Measurements from ENCODE around the gene OR14A16. TPM values are rescaled to one million over a fixed set of nuclear protein-coding genes. Genes with fewer than 3 reads are reported as not detected.

Gene OR14A16
- total RNA-seq, 2 donors from 2014 or later = not detected

GRCh38 chr1:247848346-247848745, 24.4 kb upstream of the OR14A16 start:
- H3K4me3 Mint-ChIP-seq = no peak overlapping the region
- H3K27ac Mint-ChIP-seq = no peak overlapping the region
- H3K27me3 ChIP-seq (ENCODE audit: control insufficient read depth, insufficient read depth, low read length, poor library complexity, severe bottlenecking) = no peaks in the 10 kb centered on the region
- H3K27ac ChIP-seq (ENCODE audit: low read depth, low read length) = no peak overlapping the region
- H3K4me1 ChIP-seq (ENCODE audit: control insufficient read depth, insufficient read depth, low read length) = no peaks in the 10 kb centered on the region
- no peaks in the 10 kb centered on the region for H3K27me3 Mint-ChIP-seq (ENCODE audit: insufficient read depth)
- H3K36me3 ChIP-seq (ENCODE audit: control insufficient read depth, insufficient read depth, low read length) = no peaks in the 10 kb centered on the region
- H3K4me1 Mint-ChIP-seq = peaks cover 5% of the 10 kb centered on the region
- 84 to 85% methylated on average over 6 of the region's 7 CpGs for WGBS, 2 experiments (ENCODE audit: insufficient coverage in 1 of 2, insufficient read length in 1 of 2)
- no peaks in the 10 kb centered on the region for H3K36me3 Mint-ChIP-seq (ENCODE audit: low read depth)
- H3K9me3 ChIP-seq (ENCODE audit: control insufficient read depth, low read length) = peaks cover 63% of the 10 kb centered on the region
- H3K9me3 Mint-ChIP-seq = peaks cover 46% of the 10 kb centered on the region
- H3K9ac ChIP-seq (ENCODE audit: extremely low read depth, low read length, poor library complexity, severe bottlenecking) = no peak overlapping the region
- DNase-seq = no peak
- no peak for TF ChIP-seq CTCF (conservative IDR thresholded peaks at IDR 0.05)
- no peak overlapping the region for H3K4me3 ChIP-seq (ENCODE audit: low read length)

DNA sequence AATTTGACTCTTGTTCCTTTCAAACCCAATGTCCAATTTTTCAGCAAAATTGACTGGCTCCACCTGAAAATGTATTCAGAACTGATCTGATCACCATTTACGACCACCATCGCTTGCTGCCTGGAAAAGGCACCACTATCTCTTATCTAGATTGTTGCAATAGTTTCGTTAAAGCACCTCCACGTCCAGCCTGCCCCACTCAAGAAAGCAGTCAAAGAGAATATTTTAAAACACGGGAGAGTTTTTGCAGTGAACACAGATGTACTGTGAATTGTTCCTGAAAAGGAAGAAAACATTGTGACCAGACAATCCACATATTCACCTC, 21.7 kb upstream of the OR14A16 start:
- WGBS, 2 experiments (ENCODE audit: insufficient coverage in 1 of 2, insufficient read length in 1 of 2) = 79 to 87% methylated on average over 4 to 5 of the region's 5 CpGs
- TF ChIP-seq CTCF (conservative IDR thresholded peaks at IDR 0.05) = no peak
- DNase-seq = no peak
- Histone ChIP-seq H3K4me1 (ENCODE audit: control insufficient read depth, insufficient read depth, low read length) (no peaks in the 10 kb centered on the region), H3K4me3 (ENCODE audit: low read length) (no peak overlapping the region), H3K9ac (ENCODE audit: extremely low read depth, low read length, poor library complexity, severe bottlenecking) (no peak overlapping the region), H3K36me3 (ENCODE audit: control insufficient read depth, insufficient read depth, low read length) (no peaks in the 10 kb centered on the region), H3K27me3 (ENCODE audit: control insufficient read depth, insufficient read depth, low read length, poor library complexity, severe bottlenecking) (no peaks in the 10 kb centered on the region), H3K9me3 (ENCODE audit: control insufficient read depth, low read length) (peaks cover 54% of the 10 kb centered on the region), H3K27ac (ENCODE audit: low read depth, low read length) (no peak overlapping the region)
- Mint-ChIP-seq H3K27ac (no peak overlapping the region), H3K9me3 (peaks cover 41% of the 10 kb centered on the region), H3K4me1 (peaks cover 8% of the 10 kb centered on the region), H3K36me3 (ENCODE audit: low read depth) (no peaks in the 10 kb centered on the region), H3K27me3 (ENCODE audit: insufficient read depth) (no peaks in the 10 kb centered on the region), H3K4me3 (no peak overlapping the region)

DNA sequence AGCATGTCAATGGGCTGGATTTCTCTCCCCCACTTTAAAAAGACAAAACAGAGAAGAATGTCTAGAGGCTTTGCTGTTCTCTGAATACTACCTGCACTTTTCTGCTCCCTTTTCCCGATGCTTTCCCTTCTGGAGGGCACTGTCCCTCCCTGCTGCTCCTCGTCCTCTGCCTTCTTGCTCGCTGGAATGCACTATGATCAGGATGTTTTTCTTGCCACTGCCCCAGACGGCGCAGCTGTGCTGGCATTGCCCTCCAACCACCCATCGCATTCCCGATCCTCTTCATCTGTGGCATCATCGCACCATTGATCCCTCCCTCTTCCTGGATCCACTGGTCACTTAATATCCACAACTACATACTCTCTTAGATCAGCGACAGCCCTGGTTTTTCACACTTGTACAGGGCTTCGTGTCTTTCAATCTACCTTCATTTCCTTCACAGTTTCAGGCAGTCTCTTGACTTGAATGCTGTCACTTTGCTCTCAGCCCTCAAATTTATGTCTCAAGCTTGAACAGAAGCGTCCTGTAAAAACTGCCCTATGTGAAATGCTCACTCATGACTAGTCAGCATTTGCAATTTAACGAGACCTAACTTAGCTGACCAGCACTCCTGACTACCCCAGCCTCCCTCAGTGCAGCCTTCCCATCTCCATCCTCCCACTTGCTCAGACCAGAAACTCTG, 21.2 kb upstream of the OR14A16 start:
- TF ChIP-seq CTCF (conservative IDR thresholded peaks at IDR 0.05) = no peak
- Mint-ChIP-seq H3K36me3 (ENCODE audit: low read depth) (no peaks in the 10 kb centered on the region), H3K27ac (no peak overlapping the region), H3K9me3 (peaks cover 36% of the 10 kb centered on the region), H3K4me1 (peaks cover 8% of the 10 kb centered on the region), H3K27me3 (ENCODE audit: insufficient read depth) (no peaks in the 10 kb centered on the region), H3K4me3 (no peak overlapping the region)
- Histone ChIP-seq H3K27ac (ENCODE audit: low read depth, low read length) (no peak overlapping the region), H3K9me3 (ENCODE audit: control insufficient read depth, low read length) (peaks cover 53% of the 10 kb centered on the region), H3K4me3 (ENCODE audit: low read length) (no peak overlapping the region), H3K4me1 (ENCODE audit: control insufficient read depth, insufficient read depth, low read length) (no peaks in the 10 kb centered on the region), H3K36me3 (ENCODE audit: control insufficient read depth, insufficient read depth, low read length) (no peaks in the 10 kb centered on the region), H3K27me3 (ENCODE audit: control insufficient read depth, insufficient read depth, low read length, poor library complexity, severe bottlenecking) (no peaks in the 10 kb centered on the region), H3K9ac (ENCODE audit: extremely low read depth, low read length, poor library complexity, severe bottlenecking) (no peak overlapping the region)
- DNase-seq = no peak
- 80 to 81% methylated on average over 10 to 12 of the region's 12 CpGs for WGBS, 2 experiments (ENCODE audit: insufficient coverage in 1 of 2, insufficient read length in 1 of 2)
